GM12864 (cell line): ENCODE data around the gene DRC7.

ENCODE experiments used
- DNase-seq: peaks from one replicate; pipeline ENCODE4 v3.0.0-alpha.2; 2011; ENCODE audit warnings: low read depth
- H3K4me3 ChIP-seq: 2 replicates; pipeline ENCODE4 v1.5.1; 2011; ENCODE audit warnings: mild to moderate bottlenecking, low read depth, low read length, control low read depth
- TF ChIP-seq, protein P1 (sequence below): IDR thresholded peaks from 2 replicates; pipeline ENCODE4 v1.5.1; 2011; ENCODE audit warnings: low read depth, mild to moderate bottlenecking, moderate library complexity, low read length, control low read depth, inconsistent platforms; ENCODE audit errors: missing control alignments

DRC7 gene

DNA sequence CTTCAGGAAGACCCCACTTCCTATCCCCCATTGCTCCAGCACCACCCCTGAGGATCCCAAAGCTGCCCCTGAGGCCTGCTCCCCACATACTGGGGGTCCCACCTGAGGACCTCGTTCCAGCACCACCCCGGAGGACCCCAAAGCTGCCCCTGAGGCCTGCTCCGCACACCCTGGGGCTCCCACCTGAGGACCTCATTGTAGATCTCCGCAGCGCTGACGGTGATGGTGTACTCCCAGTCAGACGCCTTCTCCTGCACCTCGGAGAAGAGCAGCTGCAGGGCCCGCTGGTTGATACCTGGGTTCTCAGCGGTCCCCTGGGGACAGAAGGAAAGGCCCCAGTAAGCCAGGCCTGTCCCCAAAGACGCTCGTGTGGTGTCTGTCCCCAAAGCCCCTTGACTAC, 67.4 kb downstream of the DRC7 start:
- TF ChIP-seq, protein P1, sequence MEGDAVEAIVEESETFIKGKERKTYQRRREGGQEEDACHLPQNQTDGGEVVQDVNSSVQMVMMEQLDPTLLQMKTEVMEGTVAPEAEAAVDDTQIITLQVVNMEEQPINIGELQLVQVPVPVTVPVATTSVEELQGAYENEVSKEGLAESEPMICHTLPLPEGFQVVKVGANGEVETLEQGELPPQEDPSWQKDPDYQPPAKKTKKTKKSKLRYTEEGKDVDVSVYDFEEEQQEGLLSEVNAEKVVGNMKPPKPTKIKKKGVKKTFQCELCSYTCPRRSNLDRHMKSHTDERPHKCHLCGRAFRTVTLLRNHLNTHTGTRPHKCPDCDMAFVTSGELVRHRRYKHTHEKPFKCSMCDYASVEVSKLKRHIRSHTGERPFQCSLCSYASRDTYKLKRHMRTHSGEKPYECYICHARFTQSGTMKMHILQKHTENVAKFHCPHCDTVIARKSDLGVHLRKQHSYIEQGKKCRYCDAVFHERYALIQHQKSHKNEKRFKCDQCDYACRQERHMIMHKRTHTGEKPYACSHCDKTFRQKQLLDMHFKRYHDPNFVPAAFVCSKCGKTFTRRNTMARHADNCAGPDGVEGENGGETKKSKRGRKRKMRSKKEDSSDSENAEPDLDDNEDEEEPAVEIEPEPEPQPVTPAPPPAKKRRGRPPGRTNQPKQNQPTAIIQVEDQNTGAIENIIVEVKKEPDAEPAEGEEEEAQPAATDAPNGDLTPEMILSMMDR: no peak
- no peak for DNase-seq
- no peak overlapping the region for H3K4me3 ChIP-seq

DNA sequence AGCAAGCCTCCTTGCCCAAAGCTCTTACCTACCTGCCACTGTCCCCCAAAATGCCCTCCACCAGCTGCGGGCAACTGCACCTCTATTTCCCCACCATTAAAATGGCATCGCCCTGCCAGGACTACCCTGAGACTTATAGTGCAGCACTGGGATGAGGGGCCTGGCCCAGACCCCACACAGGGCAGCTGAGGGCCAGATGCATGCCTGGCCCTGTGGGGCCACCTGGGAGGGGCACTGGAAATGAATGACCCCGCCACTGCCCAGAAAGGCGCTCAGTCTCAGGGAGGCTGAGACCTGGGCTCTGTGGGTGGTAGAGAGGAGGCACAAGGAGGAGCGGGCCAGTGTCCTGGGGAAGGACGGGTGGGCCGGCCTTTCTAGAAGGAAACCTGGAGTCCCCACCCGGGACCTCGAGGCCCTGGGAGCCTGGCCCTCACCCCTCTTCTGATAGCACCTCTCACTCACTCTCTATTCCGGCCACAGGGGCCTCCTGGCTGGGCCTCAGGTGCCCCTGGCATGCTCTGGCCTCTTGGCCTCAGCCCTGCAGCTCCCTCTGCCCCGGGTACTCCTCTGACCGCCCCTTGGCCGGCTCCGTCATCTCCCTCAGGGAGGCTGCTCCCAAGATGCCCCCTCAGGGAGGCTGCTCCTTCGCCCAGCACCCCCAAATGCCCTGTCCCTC, 67.9 kb downstream of the DRC7 start:
- H3K4me3 ChIP-seq: no peak overlapping the region
- TF ChIP-seq, protein P1: no peak
- no peak for DNase-seq

DNA sequence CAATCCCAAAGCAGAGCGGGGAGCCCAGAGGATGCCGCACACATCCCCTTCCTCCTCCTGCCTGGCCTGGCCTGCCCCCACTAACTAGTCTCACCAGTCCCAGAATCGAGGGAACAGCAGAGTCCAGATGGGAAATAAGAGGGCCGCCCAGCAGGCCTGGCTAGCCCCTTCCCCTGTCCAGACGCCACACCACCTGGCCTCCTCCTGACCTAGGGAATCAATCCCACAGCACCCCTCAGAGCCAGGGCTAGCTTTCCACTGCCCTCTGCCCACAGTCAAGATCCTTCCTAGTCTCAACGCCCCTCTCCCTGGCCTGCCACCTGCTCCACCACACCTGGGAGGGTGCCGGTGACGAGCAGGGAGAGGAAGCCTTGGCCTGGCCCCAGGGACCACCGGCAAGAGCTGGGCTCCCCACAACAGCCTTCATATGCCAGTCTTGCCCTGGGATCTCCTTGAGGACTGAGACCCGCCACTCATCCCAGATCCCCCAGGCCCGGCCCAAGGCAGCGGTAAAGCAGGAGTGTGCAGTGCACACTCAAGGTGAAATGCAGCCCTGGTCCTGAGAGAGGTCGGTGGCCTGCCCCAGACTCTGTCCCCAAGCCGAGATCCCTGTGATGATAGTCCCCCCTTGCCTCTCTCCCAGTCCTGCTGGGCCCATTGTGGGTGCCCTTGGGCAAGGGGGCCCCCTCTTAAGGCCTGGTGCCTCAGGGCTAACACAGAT, 68.8 kb downstream of the DRC7 start:
- H3K4me3 ChIP-seq: no peak overlapping the region
- DNase-seq: no peak
- TF ChIP-seq, protein P1: no peak

DNA sequence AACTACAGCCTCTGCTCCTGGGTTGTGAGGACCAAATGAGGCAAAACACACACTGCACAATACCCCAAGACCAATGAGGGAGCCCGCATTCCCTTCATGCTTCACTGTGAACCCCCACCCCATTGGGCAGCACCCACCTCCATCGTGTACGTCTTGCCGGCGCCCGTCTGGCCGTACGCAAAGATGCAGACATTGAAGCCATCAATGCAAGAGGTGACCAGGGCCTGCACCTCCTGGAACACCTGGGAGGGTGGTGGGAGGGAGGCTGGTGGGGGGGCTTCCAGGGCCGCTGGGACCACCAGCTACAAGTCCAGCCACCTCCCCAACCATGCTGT, 69.4 kb downstream of the DRC7 start:
- no peak overlapping the region for H3K4me3 ChIP-seq
- DNase-seq: no peak
- TF ChIP-seq, protein P1: no peak

DNA sequence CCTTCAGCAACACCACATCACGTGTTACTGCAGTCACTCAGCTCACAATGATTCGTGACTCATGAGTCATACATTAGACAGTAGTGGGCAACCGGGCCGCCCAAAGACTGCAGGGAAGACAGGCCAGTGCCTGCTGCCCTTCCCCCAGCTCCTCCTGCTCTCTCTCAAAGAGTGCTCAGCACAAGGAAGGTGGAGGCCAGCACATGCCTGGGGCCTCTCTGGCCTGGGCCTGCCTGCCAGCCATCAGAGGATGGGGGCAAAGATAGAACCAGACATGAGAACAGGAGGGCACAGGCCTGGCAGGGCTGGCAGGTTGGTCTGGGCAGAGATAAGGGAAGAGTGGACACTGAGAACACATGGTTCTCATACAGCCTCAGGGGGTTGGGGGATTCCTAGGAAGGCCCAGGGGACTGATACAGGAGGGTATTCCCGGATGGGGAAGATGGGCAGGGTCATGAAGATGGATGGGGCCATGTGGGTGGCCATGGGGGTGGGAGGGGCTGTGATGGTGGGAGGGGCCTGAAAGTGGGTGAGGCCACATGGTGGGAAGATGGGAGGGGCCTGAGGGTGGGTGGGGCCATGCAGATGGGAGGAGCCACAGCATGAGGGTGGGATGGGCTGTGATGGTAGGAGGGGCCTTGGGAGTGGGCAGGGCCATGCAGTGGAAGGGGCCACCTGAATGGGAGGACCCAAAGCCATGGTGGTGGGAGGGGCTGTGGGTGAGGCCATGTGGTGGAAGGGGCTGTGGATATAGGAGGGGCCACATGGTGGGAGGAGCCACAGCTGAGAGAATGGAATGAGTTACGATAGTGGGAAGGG, 69.9 kb downstream of the DRC7 start:
- DNase-seq: peak; percentile 26
- TF ChIP-seq, protein P1: no peak
- no peak overlapping the region for H3K4me3 ChIP-seq

DNA sequence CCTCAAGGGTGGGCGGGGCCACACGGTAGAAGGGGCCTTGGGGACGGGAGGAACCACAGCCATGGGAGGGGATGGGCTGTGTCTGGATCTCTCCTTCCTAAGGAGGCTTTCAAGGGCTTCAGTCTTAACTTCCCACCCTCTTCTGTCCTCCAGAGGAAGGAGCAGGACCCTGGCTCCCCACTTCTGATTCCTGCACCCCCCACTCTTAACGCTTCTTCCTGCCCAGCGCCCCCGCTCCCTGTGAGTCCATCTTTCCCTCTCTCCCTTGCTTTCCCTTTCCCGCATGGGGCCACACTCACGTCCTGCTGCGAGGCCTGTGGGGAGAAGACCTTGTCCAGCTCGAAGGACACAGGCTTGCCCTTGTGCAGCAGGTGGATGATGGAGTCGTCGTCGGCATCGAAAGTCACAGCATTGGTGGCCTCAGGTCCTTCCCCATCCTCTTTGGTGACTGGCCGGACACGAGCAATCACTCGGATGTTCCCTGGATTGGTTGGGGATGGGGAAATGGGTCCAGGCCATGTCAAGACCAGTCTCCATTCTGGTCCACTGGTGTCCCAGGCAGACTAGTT, 70.6 kb downstream of the DRC7 start:
- H3K4me3 ChIP-seq: no peak overlapping the region
- no peak for DNase-seq
- TF ChIP-seq, protein P1: no peak
